Measurements from ENCODE around the gene ZKSCAN4. TPM values are rescaled to one million over a fixed set of nuclear protein-coding genes. Genes with fewer than 3 reads are reported as not detected.

ZKSCAN4 gene
- total and polyA plus RNA-seq, 2 of the 8 experiments (the other 6 are each of a cell fraction or from before 2014, with no cell fraction given), result 2.2 to 6.6 TPM

GRCh38 chr6:28280595-28281287 lies 28.7 kb upstream of the ZKSCAN4 start:
- H3K36me3 ChIP-seq (ENCODE audit: control insufficient read depth in 2 of 4, insufficient read depth in 4 of 4, low read length in 3 of 4), result peaks cover 2 to 30% (median 12%) of the 10 kb centered on the region in 4 experiments; a peak in 7 of 8 replicates
- H2AK5ac ChIP-seq (ENCODE audit: low read depth, low read length), result no peak overlapping the region
- H3K23ac ChIP-seq (ENCODE audit: insufficient read length), result no peak overlapping the region
- no peak overlapping the region for H3K14ac ChIP-seq (ENCODE audit: insufficient read length)
- 37% methylated on average over 3 of the region's 3 CpGs; no CpG with 5 or more reads in 1 of the 2 experiments for WGBS, 2 experiments (ENCODE audit: extremely low coverage in 1 of 2, insufficient coverage in 1 of 2, insufficient read length in 1 of 2, insufficient replicate concordance in 2 of 2, low coverage in 1 of 2, low lambda C conversion rate in 2 of 2, missing lambda C conversion rate in 1 of 2)
- H3K4ac ChIP-seq (replicated peaks; ENCODE audit: insufficient read length, low read depth, low read length), result no peak overlapping the region
- H2BK15ac ChIP-seq (ENCODE audit: low read length), result no peak overlapping the region
- CTCF ChIA-PET (ENCODE audit: partially characterized antibody), result interaction anchor here (1.2 to 3.3 kb wide), 4 partner anchors 10 to 139 kb away, joined by 3 to 17 read pairs (median 4); partner anchors contain the start of gene ZKSCAN8
- no peak for DNase-seq (ENCODE audit: low read depth in 1 of 2, low spot score in 2 of 2)
- H3K56ac ChIP-seq (replicated peaks; ENCODE audit: insufficient read length, low read depth, low read length), result no peak overlapping the region
- H4K91ac ChIP-seq (replicated peaks; ENCODE audit: insufficient read length, low read length), result no peak overlapping the region
- no peak overlapping the region for H3K27ac ChIP-seq (ENCODE audit: low read depth, low read length)
- POLR2A ChIA-PET (ENCODE audit: partially characterized antibody), result interaction anchor here (0.6 to 3.3 kb wide), 9 partner anchors 9 to 390 kb away, joined by 3 to 21 read pairs (median 5); partner anchors contain the start of genes ZKSCAN8, ZSCAN26 and ZSCAN31
- H3K4me2 ChIP-seq (ENCODE audit: insufficient read depth in 1 of 2, low read depth in 2 of 2, low read length in 2 of 2), result peak overlapping the region; percentile 68 to 72
- no peak overlapping the region for H4K8ac ChIP-seq (ENCODE audit: extremely low read depth, insufficient read depth, low read length)
- H3K18ac ChIP-seq (ENCODE audit: extremely low read depth, low read length), result no peak overlapping the region
- H2AFZ ChIP-seq (ENCODE audit: low read length), result peak overlapping the region; percentile 92; the same call in 1 of the 2 replicates
- peaks cover 0 to 19% of the 10 kb centered on the region in 2 experiments; a peak in 2 of 4 replicates for H3K79me2 ChIP-seq (ENCODE audit: control insufficient read depth in 1 of 2, insufficient read depth in 2 of 2, low read length in 2 of 2)
- no peaks in the 10 kb centered on the region for H3K23me2 ChIP-seq (ENCODE audit: low read depth, low read length)
- no peaks in the 10 kb centered on the region for H3K9me3 ChIP-seq (ENCODE audit: insufficient read depth in 2 of 2, low read depth in 1 of 2, low read length in 1 of 2)
- no peaks in the 10 kb centered on the region for H3K27me3 ChIP-seq (replicated peaks in 1 of 4; ENCODE audit: control insufficient read depth in 3 of 4, extremely low read depth in 1 of 4, insufficient read depth in 3 of 4, low read length in 3 of 4)
- 0 out of 2 replicates have a peak, but pooled peaks cover 3% of the 10 kb centered on the region for H3K79me1 ChIP-seq (ENCODE audit: low read depth, low read length)
- H3K4me3 ChIP-seq (ENCODE audit: extremely low read depth in 1 of 4, insufficient read depth in 2 of 4, low read depth in 3 of 4, low read length in 4 of 4), result peak overlapping the region; percentile 61 to 95 (median 82); a peak in 7 of 8 replicates
- H4K5ac ChIP-seq (ENCODE audit: insufficient read length, low read depth, low read length), result no peak overlapping the region
- no peak overlapping the region for H2BK5ac ChIP-seq (ENCODE audit: low read depth, low read length)
- no peak overlapping the region for H2BK20ac ChIP-seq (ENCODE audit: low read length)
- H3K4me1 ChIP-seq (replicated peaks in 1 of 4; ENCODE audit: control insufficient read depth in 3 of 4, insufficient read depth in 4 of 4, low read length in 3 of 4), result peaks cover 0 to 2% (median 0%) of the 10 kb centered on the region in 4 experiments; a peak in 2 of 7 replicates
- H2BK12ac ChIP-seq (ENCODE audit: low read depth, low read length), result no peak overlapping the region
- H4K20me1 ChIP-seq (replicated peaks in 1 of 2; ENCODE audit: control insufficient read depth in 1 of 2, insufficient read depth in 2 of 2, low read length in 2 of 2), result no peaks in the 10 kb centered on the region
- H3K9ac ChIP-seq (replicated peaks in 1 of 4; ENCODE audit: extremely low read depth in 1 of 4, low read depth in 3 of 4, low read length in 3 of 4), result peak overlapping the region in 1 of 4 experiments; percentile 59; a peak in 1 of 7 replicates
- H2BK120ac ChIP-seq (replicated peaks; ENCODE audit: low read depth, low read length), result no peak overlapping the region
- FAIRE-seq, result no peak
